ENCODE measurements around the gene TCF7L2. TPM values are rescaled to one million over a fixed set of nuclear protein-coding genes. Genes with fewer than 3 reads are reported as not detected.

TCF7L2 gene
- total and polyA plus RNA-seq, 9 donors, result 14.9 to 77.3 (median 51.5) TPM

DNA sequence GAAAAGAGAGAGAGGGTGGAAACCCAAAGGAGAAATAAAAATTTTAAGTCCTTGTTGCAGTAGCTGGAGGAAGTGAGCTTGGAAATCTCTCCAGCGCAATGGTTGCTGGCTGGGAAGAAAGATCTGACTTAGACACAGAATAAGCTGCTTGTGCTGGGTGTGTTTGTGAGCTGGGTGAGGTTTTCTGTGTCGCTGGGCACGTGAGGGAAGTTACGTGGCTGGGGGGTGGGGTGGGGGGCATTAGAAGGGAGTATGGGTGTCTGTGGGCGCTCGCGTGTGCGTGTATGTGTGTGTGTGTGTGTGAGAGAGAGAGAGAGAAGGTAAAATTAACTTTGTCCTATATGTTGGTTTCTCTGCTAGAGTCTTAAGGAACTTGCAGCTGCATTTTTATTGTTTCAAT lies 11.6 kb downstream of the TCF7L2 start:
- H3K27me3 ChIP-seq (ENCODE audit: control insufficient read depth, insufficient read depth, low read length), result no peaks in the 10 kb centered on the region
- 51% methylated on average over 8 of the region's 8 CpGs for WGBS (ENCODE audit: insufficient coverage)
- no peak overlapping the region for H3K4me3 ChIP-seq (ENCODE audit: low read length)
- DNase-seq, result no peak
- peak overlapping the region; percentile 64 for H3K27ac ChIP-seq (ENCODE audit: low read length)
- peaks cover 50% of the 10 kb centered on the region for H3K4me1 ChIP-seq (ENCODE audit: control insufficient read depth, insufficient read depth, low read length)
- H3K36me3 ChIP-seq (ENCODE audit: control insufficient read depth, insufficient read depth, low read length), result peaks cover 12% of the 10 kb centered on the region
- H3K9me3 ChIP-seq (replicated peaks; ENCODE audit: control insufficient read depth, low read depth, low read length), result no peaks in the 10 kb centered on the region

- no peak for DNase-seq
- no peaks in the 10 kb centered on the region for H3K27me3 ChIP-seq (ENCODE audit: control insufficient read depth, insufficient read depth, low read length)
- no peaks in the 10 kb centered on the region for H3K9me3 ChIP-seq (replicated peaks; ENCODE audit: control insufficient read depth, low read depth, low read length)
- peaks cover 50% of the 10 kb centered on the region for H3K4me1 ChIP-seq (ENCODE audit: control insufficient read depth, insufficient read depth, low read length)
- H3K27ac ChIP-seq (ENCODE audit: low read length), result no peak overlapping the region
- 43% methylated on average over 1 of the region's 4 CpGs for WGBS (ENCODE audit: insufficient coverage)
- no peak overlapping the region for H3K4me3 ChIP-seq (ENCODE audit: low read length)
- peaks cover 12% of the 10 kb centered on the region for H3K36me3 ChIP-seq (ENCODE audit: control insufficient read depth, insufficient read depth, low read length)
These were observed 12.3 kb downstream of the TCF7L2 start for GRCh38 chr10:112962343-112962742.

GRCh38 chr10:112963835-112964234 lies 13.8 kb downstream of the TCF7L2 start:
- Histone ChIP-seq H3K4me1 (ENCODE audit: control insufficient read depth, insufficient read depth, low read length) (peaks cover 37% of the 10 kb centered on the region), H3K27me3 (ENCODE audit: control insufficient read depth, insufficient read depth, low read length) (no peaks in the 10 kb centered on the region), H3K27ac (ENCODE audit: low read length) (peak overlapping the region; percentile 29), H3K4me3 (ENCODE audit: low read length) (no peak overlapping the region), H3K9me3 (replicated peaks; ENCODE audit: control insufficient read depth, low read depth, low read length) (no peaks in the 10 kb centered on the region), H3K36me3 (ENCODE audit: control insufficient read depth, insufficient read depth, low read length) (peaks cover 16% of the 10 kb centered on the region)
- DNase-seq, result no peak
- 44% methylated on average over 3 of the region's 5 CpGs for WGBS (ENCODE audit: insufficient coverage)

- Histone ChIP-seq H3K27ac (ENCODE audit: low read length) (peak overlapping the region; percentile 26), H3K4me3 (ENCODE audit: low read length) (no peak overlapping the region), H3K4me1 (ENCODE audit: control insufficient read depth, insufficient read depth, low read length) (peaks cover 35% of the 10 kb centered on the region), H3K36me3 (ENCODE audit: control insufficient read depth, insufficient read depth, low read length) (peaks cover 23% of the 10 kb centered on the region), H3K27me3 (ENCODE audit: control insufficient read depth, insufficient read depth, low read length) (no peaks in the 10 kb centered on the region), H3K9me3 (replicated peaks; ENCODE audit: control insufficient read depth, low read depth, low read length) (no peaks in the 10 kb centered on the region)
- WGBS (ENCODE audit: insufficient coverage), result 35% methylated on average over 2 of the region's 6 CpGs
- no peak for DNase-seq
These were observed 14.4 kb downstream of the TCF7L2 start for GRCh38 chr10:112964482-112964881.

GRCh38 chr10:112966194-112966855 lies 16.3 kb downstream of the TCF7L2 start:
- H3K27me3 ChIP-seq (ENCODE audit: control insufficient read depth, insufficient read depth, low read length), result no peaks in the 10 kb centered on the region
- DNase-seq, result peak; percentile 61
- peak overlapping the region; percentile 36 for H3K27ac ChIP-seq (ENCODE audit: low read length)

DNA sequence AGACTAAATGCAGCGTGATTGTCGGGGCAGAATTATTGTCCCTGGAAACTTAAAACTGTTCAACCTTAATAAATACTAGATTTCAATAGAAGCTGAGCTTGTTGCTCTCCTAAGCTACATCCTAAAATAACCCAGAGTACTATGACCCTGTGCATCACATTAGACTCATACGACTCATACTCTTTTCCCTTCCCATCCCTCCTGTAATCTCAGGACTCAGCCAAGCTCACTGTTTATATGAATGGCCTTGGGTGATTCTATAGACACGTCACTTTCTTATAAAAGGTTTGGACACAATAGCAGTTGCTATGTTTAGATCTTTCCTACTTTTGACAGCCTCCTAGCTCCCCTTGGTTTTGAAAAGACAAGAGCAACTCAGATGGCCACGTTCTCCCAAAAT lies 17.2 kb downstream of the TCF7L2 start:
- DNase-seq, result no peak
- Histone ChIP-seq H3K4me3 (ENCODE audit: low read length) (no peak overlapping the region), H3K27ac (ENCODE audit: low read length) (no peak overlapping the region), H3K9me3 (replicated peaks; ENCODE audit: control insufficient read depth, low read depth, low read length) (no peaks in the 10 kb centered on the region), H3K27me3 (ENCODE audit: control insufficient read depth, insufficient read depth, low read length) (no peaks in the 10 kb centered on the region), H3K4me1 (ENCODE audit: control insufficient read depth, insufficient read depth, low read length) (peaks cover 30% of the 10 kb centered on the region), H3K36me3 (ENCODE audit: control insufficient read depth, insufficient read depth, low read length) (peaks cover 26% of the 10 kb centered on the region)
- WGBS (ENCODE audit: insufficient coverage), result 60% methylated on average over 1 of the region's 5 CpGs

More at GRCh38 chr10:112966194-112966855, 16.3 kb downstream of the TCF7L2 start:
- WGBS (ENCODE audit: insufficient coverage), result 53% methylated on average over 3 of the region's 9 CpGs
- Histone ChIP-seq H3K4me3 (ENCODE audit: low read length) (no peak overlapping the region), H3K36me3 (ENCODE audit: control insufficient read depth, insufficient read depth, low read length) (peaks cover 26% of the 10 kb centered on the region), H3K9me3 (replicated peaks; ENCODE audit: control insufficient read depth, low read depth, low read length) (no peaks in the 10 kb centered on the region), H3K4me1 (ENCODE audit: control insufficient read depth, insufficient read depth, low read length) (peaks cover 33% of the 10 kb centered on the region)

- H3K9me3 ChIP-seq (replicated peaks; ENCODE audit: control insufficient read depth, low read depth, low read length), result no peaks in the 10 kb centered on the region
- WGBS (ENCODE audit: insufficient coverage), result no CpG with 5 or more reads among the region's 2 CpGs
- no peak overlapping the region for H3K27ac ChIP-seq (ENCODE audit: low read length)
- no peak for DNase-seq
- H3K4me1 ChIP-seq (ENCODE audit: control insufficient read depth, insufficient read depth, low read length), result peaks cover 23% of the 10 kb centered on the region
- peaks cover 38% of the 10 kb centered on the region for H3K36me3 ChIP-seq (ENCODE audit: control insufficient read depth, insufficient read depth, low read length)
- H3K4me3 ChIP-seq (ENCODE audit: low read length), result no peak overlapping the region
- no peaks in the 10 kb centered on the region for H3K27me3 ChIP-seq (ENCODE audit: control insufficient read depth, insufficient read depth, low read length)
These were observed 19.1 kb downstream of the TCF7L2 start for GRCh38 chr10:112969131-112969530.

GRCh38 chr10:112969542-112969941 lies 19.5 kb downstream of the TCF7L2 start:
- Histone ChIP-seq H3K27ac (ENCODE audit: low read length) (no peak overlapping the region), H3K9me3 (replicated peaks; ENCODE audit: control insufficient read depth, low read depth, low read length) (no peaks in the 10 kb centered on the region), H3K36me3 (ENCODE audit: control insufficient read depth, insufficient read depth, low read length) (peaks cover 38% of the 10 kb centered on the region), H3K27me3 (ENCODE audit: control insufficient read depth, insufficient read depth, low read length) (no peaks in the 10 kb centered on the region), H3K4me3 (ENCODE audit: low read length) (no peak overlapping the region), H3K4me1 (ENCODE audit: control insufficient read depth, insufficient read depth, low read length) (peaks cover 21% of the 10 kb centered on the region)
- no peak for DNase-seq
- 70% methylated on average over 2 of the region's 2 CpGs for WGBS (ENCODE audit: insufficient coverage)

DNA sequence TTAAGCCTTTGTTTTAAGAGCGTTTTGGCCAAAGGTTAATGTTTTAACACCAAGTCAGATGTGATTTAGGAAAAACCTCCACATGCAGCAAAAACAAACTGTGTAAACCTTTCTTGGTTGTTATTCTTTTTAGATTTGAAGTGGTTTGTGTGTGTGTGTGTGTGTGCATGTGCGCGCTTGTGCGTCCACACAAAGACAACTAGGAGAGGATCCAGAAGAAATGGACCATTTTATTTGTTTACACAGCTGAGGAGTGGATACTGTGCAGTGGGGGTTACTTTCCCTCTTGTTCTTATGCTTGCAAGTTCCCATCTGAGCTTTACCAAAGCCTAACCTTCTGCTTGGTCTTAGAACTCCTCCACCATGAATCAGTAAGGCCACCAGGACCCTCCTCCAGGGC lies 20.0 kb downstream of the TCF7L2 start:
- no peak overlapping the region for H3K4me3 ChIP-seq (ENCODE audit: low read length)
- peaks cover 38% of the 10 kb centered on the region for H3K36me3 ChIP-seq (ENCODE audit: control insufficient read depth, insufficient read depth, low read length)
- no peak for DNase-seq
- no peak overlapping the region for H3K27ac ChIP-seq (ENCODE audit: low read length)
- no peaks in the 10 kb centered on the region for H3K27me3 ChIP-seq (ENCODE audit: control insufficient read depth, insufficient read depth, low read length)
- peaks cover 17% of the 10 kb centered on the region for H3K4me1 ChIP-seq (ENCODE audit: control insufficient read depth, insufficient read depth, low read length)
- no CpG with 5 or more reads among the region's 4 CpGs for WGBS (ENCODE audit: insufficient coverage)
- H3K9me3 ChIP-seq (replicated peaks; ENCODE audit: control insufficient read depth, low read depth, low read length), result no peaks in the 10 kb centered on the region

- H3K4me3 ChIP-seq (ENCODE audit: low read length), result no peak overlapping the region
- DNase-seq, result no peak
- no peaks in the 10 kb centered on the region for H3K27me3 ChIP-seq (ENCODE audit: control insufficient read depth, insufficient read depth, low read length)
- no CpG with 5 or more reads among the region's 5 CpGs for WGBS (ENCODE audit: insufficient coverage)
- H3K4me1 ChIP-seq (ENCODE audit: control insufficient read depth, insufficient read depth, low read length), result no peaks in the 10 kb centered on the region
- peaks cover 42% of the 10 kb centered on the region for H3K36me3 ChIP-seq (ENCODE audit: control insufficient read depth, insufficient read depth, low read length)
- H3K27ac ChIP-seq (ENCODE audit: low read length), result no peak overlapping the region
- H3K9me3 ChIP-seq (replicated peaks; ENCODE audit: control insufficient read depth, low read depth, low read length), result no peaks in the 10 kb centered on the region
These were observed 22.6 kb downstream of the TCF7L2 start for GRCh38 chr10:112972606-112973005.

DNA sequence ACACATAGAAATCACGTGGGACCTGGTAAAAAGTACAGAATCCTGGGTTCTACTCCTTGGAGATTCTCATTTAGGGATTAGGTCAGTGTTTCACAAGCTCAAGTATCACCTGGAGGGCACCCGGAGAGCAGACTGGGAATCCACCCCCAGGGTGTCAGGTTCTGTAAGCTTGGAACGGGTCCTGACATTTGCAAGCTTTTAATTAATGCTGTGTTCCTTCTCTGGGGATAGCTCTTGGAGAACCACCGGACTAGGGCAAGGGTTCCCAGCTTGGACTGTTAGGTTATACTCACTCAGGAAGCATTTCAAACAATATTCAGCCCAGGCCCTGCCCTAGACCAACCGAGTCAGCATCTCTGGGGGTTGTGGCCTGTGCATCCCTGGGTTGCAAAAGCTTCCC lies 23.0 kb downstream of the TCF7L2 start:
- no peaks in the 10 kb centered on the region for H3K4me1 ChIP-seq (ENCODE audit: control insufficient read depth, insufficient read depth, low read length)
- peaks cover 41% of the 10 kb centered on the region for H3K36me3 ChIP-seq (ENCODE audit: control insufficient read depth, insufficient read depth, low read length)
- no peak for DNase-seq
- H3K27me3 ChIP-seq (ENCODE audit: control insufficient read depth, insufficient read depth, low read length), result no peaks in the 10 kb centered on the region
- H3K27ac ChIP-seq (ENCODE audit: low read length), result no peak overlapping the region
- 62% methylated on average over 3 of the region's 5 CpGs for WGBS (ENCODE audit: insufficient coverage)
- no peak overlapping the region for H3K4me3 ChIP-seq (ENCODE audit: low read length)
- H3K9me3 ChIP-seq (replicated peaks; ENCODE audit: control insufficient read depth, low read depth, low read length), result no peaks in the 10 kb centered on the region

Measured in muscle of leg (tissue), 11 donors.